ENCODE measurements around the gene C10orf120.

GRCh38 chr10:122740640-122741039, 41.0 kb upstream of the C10orf120 start:
- TF ChIP-seq, protein P1, sequence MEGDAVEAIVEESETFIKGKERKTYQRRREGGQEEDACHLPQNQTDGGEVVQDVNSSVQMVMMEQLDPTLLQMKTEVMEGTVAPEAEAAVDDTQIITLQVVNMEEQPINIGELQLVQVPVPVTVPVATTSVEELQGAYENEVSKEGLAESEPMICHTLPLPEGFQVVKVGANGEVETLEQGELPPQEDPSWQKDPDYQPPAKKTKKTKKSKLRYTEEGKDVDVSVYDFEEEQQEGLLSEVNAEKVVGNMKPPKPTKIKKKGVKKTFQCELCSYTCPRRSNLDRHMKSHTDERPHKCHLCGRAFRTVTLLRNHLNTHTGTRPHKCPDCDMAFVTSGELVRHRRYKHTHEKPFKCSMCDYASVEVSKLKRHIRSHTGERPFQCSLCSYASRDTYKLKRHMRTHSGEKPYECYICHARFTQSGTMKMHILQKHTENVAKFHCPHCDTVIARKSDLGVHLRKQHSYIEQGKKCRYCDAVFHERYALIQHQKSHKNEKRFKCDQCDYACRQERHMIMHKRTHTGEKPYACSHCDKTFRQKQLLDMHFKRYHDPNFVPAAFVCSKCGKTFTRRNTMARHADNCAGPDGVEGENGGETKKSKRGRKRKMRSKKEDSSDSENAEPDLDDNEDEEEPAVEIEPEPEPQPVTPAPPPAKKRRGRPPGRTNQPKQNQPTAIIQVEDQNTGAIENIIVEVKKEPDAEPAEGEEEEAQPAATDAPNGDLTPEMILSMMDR (IDR thresholded peaks at IDR 0.05) = no peak
- TF ChIP-seq POLR2AphosphoS5 (IDR thresholded peaks at IDR 0.05) (no peak), POLR2A (IDR thresholded peaks at IDR 0.05) (no peak), EP300 (IDR thresholded peaks at IDR 0.05) (no peak)
